ENCODE results near the gene FGF14.
"Not testable (repeated sequence)": the region's sequence is repeated elsewhere in the genome, so short reads cannot be mapped to it uniquely, and the experiment has no call there.

The FGF14 gene

GRCh38 chr13:102136735-102137296, 265.0 kb downstream of the FGF14 start:
- DNase-seq (ENCODE audit: low spot score), result no peak

GRCh38 chr13:102132777-102133295, 269.0 kb downstream of the FGF14 start:
- DNase-seq (ENCODE audit: low spot score), result no peak

GRCh38 chr13:102131246-102131645, 270.6 kb downstream of the FGF14 start:
- DNase-seq (ENCODE audit: low spot score), result no peak

- no peak for DNase-seq (ENCODE audit: low spot score)
Measured at GRCh38 chr13:102128216-102128810, 273.5 kb downstream of the FGF14 start.

GRCh38 chr13:102127153-102127552, 274.7 kb downstream of the FGF14 start:
- no peak for DNase-seq (ENCODE audit: low spot score)

DNA sequence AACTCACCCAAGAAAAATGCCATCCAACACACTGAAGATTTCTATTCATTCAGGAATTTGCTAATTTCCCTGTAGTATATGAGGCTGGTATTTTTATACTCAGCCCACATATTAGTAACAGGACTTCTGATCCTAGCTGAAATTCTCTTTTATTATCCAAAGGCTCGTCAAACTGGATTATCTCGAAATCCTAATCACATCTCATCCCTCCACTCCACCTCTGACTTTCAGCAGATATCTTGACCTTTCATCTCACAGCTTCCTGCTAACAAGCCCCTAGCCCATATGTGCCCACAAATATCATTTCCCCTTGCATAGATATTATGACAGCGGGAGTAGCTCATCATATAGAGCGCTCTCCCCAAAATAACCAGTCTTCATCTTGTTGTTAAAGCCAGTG, 279.7 kb downstream of the FGF14 start:
- DNase-seq (ENCODE audit: low spot score), result no peak

GRCh38 chr13:102117175-102117831, 284.5 kb downstream of the FGF14 start:
- peak; percentile 15 for DNase-seq (ENCODE audit: low spot score)

- DNase-seq (ENCODE audit: low spot score), result no peak
Measured at GRCh38 chr13:102103469-102103868, 298.4 kb downstream of the FGF14 start.

GRCh38 chr13:102100234-102100633, 301.6 kb downstream of the FGF14 start:
- DNase-seq (ENCODE audit: low spot score), result no peak

- DNase-seq (ENCODE audit: low spot score), result no peak
Measured at GRCh38 chr13:102097708-102098107, 304.1 kb downstream of the FGF14 start.

GRCh38 chr13:102093288-102093687, 308.6 kb downstream of the FGF14 start:
- not testable (repeated sequence) for DNase-seq (ENCODE audit: low spot score)

DNA sequence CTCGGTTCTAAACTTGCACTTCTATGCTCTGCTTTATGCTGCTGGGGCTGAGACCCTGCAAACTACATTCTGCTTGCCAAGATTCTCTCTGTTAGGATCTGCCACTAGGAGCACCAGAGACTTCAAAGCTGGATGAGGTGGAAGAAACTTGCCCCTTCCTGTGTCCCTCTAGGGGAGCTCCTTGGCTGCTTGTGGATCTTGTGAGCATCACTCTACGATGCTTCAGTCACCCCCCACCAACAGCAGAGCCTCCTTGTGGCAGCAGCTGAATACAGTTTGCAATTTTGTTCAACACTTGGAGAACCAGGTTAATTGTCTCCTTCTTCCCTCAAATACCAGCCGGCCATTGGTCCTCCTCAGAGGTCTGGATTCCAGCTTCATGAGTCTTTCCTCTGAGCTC, 310.6 kb downstream of the FGF14 start:
- no peak for DNase-seq (ENCODE audit: low spot score)

GRCh38 chr13:102090532-102090931, 311.3 kb downstream of the FGF14 start:
- no peak for DNase-seq (ENCODE audit: low spot score)

- DNase-seq (ENCODE audit: low spot score), result no peak
Measured at GRCh38 chr13:102089722-102090121, 312.1 kb downstream of the FGF14 start.

DNA sequence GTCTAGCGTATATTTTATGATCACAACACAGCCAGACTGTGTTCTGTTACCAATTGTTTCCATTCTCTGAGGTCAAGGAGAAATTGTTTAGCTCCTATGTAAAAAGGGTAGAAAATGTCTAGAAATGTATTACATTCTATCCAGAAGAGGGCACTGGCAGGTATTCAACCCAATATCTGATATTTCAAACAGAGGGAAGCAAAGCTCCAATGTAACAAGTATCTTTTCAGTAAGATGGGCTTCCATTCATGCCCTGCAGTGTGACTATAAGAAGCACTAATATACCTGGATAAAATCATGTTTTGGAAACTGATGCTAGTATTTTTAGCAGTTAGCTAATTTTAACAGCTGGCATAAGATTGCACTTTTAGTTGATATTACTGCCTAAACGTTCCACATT, 312.7 kb downstream of the FGF14 start:
- no peak for DNase-seq (ENCODE audit: low spot score)

DNA sequence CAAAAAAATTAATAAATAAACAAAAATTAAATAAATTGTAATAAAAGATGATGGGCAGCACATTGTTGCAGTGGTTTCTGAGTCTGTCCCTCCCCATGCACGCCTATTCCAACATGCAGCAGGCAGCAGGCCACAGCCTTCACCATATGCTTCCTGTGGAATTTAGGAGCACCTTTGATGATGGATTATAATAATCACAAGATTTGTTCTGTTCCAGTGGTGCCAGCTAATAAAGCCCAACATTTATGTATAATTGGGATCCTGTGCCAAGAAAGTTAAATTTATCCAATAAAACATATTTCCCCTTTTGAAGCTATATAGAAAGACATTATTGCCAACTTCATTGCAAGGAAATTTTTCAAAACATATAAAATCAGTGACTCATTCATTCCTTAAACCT, 328.6 kb downstream of the FGF14 start:
- DNase-seq (ENCODE audit: low spot score), result no peak

- DNase-seq (ENCODE audit: low spot score), result no peak
Measured at GRCh38 chr13:102071711-102072110, 330.1 kb downstream of the FGF14 start.

- DNase-seq (ENCODE audit: low spot score), result not testable (repeated sequence)
Measured at GRCh38 chr13:102068323-102068722, 333.5 kb downstream of the FGF14 start.

DNA sequence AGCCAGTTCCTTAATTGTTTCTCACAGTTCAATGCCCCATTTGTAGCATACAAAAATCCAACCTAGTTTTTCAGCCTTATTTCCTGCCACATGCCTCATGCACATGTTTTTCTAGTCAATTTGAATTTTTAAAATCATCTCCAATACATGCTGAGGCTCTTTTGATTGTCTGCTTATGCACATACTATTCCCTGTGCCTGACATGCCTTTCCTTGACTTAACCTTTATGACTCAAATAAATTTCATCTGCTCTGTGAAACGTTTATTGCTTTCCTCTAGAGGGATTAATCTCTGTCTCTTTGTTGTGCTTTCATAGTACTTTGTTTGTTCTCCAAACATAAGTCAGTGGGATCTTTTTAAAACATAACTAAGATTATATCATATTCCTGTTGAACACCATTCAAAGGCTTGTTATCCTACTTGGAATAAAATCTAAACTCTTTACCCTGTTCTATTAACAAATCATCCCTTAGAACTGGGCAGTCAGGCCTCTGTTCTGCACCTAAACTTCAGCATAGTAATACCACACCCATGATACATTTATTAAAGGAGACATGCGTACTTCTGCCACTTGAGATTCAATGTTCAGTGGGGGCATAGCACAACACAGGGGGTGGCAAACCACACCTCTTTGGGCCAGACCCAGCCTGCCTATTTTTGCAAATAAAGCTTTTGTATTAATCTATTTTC, 346.6 kb downstream of the FGF14 start:
- no peak for DNase-seq (ENCODE audit: low spot score)

- no peak for DNase-seq (ENCODE audit: low spot score)
Measured at GRCh38 chr13:102049853-102050252, 352.0 kb downstream of the FGF14 start.

GRCh38 chr13:102045731-102046130, 356.1 kb downstream of the FGF14 start:
- DNase-seq (ENCODE audit: low spot score), result no peak

- no peak for DNase-seq (ENCODE audit: low spot score)
Measured at GRCh38 chr13:102042746-102043145, 359.1 kb downstream of the FGF14 start.

DNA sequence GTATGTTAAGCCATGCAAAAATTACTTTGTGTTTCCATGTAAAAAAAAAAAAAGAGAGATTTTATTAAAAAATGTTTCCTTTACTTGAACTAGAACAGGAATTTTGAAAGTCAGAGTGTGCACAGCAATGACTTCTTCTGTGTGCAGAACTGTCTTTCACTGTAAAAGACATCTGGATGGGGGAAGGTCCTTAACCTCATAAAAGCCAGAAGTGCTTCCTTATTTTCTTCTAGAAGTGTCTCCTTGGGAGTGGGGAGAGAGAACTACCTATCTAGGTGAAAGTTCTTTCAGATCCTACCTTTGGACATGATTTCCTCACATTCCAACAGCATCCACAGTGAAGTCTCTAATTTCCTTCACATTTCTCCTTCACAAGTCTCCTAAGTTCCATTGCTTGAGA, 360.3 kb downstream of the FGF14 start:
- no peak for DNase-seq (ENCODE audit: low spot score)
